Measurements from ENCODE around the gene TRIM63.

TRIM63 gene

DNA sequence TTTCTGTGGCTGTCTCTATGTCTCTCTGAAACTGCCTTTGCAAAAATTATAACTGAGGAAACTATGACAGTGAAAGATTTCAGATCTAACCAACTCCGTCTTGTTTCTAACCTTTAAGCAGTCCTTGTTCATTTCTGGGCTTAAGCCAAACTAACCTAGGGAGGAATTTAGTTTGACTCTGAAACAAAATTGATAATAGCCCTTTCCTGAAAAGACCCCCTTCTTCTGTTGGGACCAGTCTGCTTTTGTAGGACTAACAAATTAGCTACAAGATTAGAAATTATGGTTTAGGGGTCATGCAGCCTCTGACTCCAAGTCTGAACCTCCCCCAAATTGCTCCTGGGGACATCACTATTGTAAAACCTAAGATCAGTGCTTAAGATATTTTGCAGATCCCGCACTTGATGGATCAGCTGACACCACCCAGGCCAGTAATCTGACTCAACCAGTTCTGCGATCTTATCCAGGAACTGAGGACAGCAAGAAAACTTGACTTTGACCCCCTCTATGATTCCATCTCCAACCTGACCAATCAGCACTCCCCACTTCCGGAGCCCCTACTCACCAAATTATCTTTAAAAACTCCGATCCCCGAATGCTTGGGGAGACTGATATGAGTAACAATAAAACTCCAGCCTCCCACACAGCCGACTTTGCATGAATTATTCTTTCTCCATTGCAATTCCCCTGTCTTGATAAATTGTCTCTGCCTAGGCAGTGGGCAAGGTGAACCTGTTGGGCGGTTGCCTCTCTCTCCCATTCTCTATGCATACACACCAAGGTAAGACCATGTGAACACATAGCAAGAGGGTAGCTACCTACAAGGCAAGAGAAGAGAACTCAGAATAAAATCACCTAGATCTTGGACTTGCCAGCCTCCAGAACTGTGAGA, 11.1 kb upstream of the TRIM63 start:
- Histone ChIP-seq H3K4me3 (ENCODE audit: severe bottlenecking) (no peak overlapping the region), H3K27ac (ENCODE audit: poor library complexity, severe bottlenecking) (no peak overlapping the region), H3K27me3 (ENCODE audit: insufficient read depth, poor library complexity, severe bottlenecking) (no peaks in the 10 kb centered on the region), H3K36me3 (ENCODE audit: low read depth) (no peaks in the 10 kb centered on the region), H3K4me1 (ENCODE audit: insufficient read depth, poor library complexity, severe bottlenecking) (no peaks in the 10 kb centered on the region), H3K9me3 (ENCODE audit: severe bottlenecking) (no peaks in the 10 kb centered on the region)
- DNase-seq (ENCODE audit: low spot score), result no peak
- no peak for ATAC-seq (ENCODE audit: low read depth)
- no peak for TF ChIP-seq CTCF (IDR thresholded peaks at IDR 0.05; ENCODE audit: poor library complexity, severe bottlenecking)

DNA sequence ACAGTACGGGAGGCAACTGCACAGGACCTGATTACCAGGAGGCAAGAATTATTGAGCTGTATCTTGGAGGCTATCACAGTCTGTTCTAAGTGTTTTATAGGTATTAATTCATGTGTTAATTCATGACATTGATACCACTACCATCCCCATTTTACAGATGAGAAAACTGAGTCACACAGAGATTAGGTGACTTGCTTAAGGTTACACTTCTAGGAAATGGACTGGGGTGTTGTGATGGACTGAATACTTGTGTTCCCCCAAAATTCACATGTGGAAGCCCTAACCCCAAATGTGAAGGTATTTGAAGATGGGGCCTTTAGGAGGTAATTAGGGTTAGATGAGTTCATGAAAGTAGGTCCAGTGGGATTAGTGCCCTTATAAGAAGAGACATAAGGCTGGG, 10.1 kb upstream of the TRIM63 start:
- no peak overlapping the region for H3K4me3 ChIP-seq (ENCODE audit: severe bottlenecking)
- H3K36me3 ChIP-seq (ENCODE audit: low read depth), result no peaks in the 10 kb centered on the region
- no peak for DNase-seq (ENCODE audit: low spot score)
- TF ChIP-seq CTCF (IDR thresholded peaks at IDR 0.05; ENCODE audit: poor library complexity, severe bottlenecking), result no peak
- no peak for ATAC-seq (ENCODE audit: low read depth)
- H3K27ac ChIP-seq (ENCODE audit: poor library complexity, severe bottlenecking), result no peak overlapping the region
- H3K4me1 ChIP-seq (ENCODE audit: insufficient read depth, poor library complexity, severe bottlenecking), result no peaks in the 10 kb centered on the region
- no peaks in the 10 kb centered on the region for H3K9me3 ChIP-seq (ENCODE audit: severe bottlenecking)
- H3K27me3 ChIP-seq (ENCODE audit: insufficient read depth, poor library complexity, severe bottlenecking), result no peaks in the 10 kb centered on the region

GRCh38 chr1:26075421-26076144, 8.2 kb upstream of the TRIM63 start:
- H3K27ac ChIP-seq (ENCODE audit: poor library complexity, severe bottlenecking), result no peak overlapping the region
- ATAC-seq (ENCODE audit: low read depth), result no peak

GRCh38 chr1:26072305-26072704, 4.9 kb upstream of the TRIM63 start:
- DNase-seq (ENCODE audit: low spot score), result no peak
- no peak for ATAC-seq (ENCODE audit: low read depth)

More at GRCh38 chr1:26075421-26076144, 8.2 kb upstream of the TRIM63 start:
- DNase-seq (ENCODE audit: low spot score), result no peak
- H3K36me3 ChIP-seq (ENCODE audit: low read depth), result no peaks in the 10 kb centered on the region
- no peak overlapping the region for H3K4me3 ChIP-seq (ENCODE audit: severe bottlenecking)
- H3K9me3 ChIP-seq (ENCODE audit: severe bottlenecking), result no peaks in the 10 kb centered on the region
- no peaks in the 10 kb centered on the region for H3K4me1 ChIP-seq (ENCODE audit: insufficient read depth, poor library complexity, severe bottlenecking)
- H3K27me3 ChIP-seq (ENCODE audit: insufficient read depth, poor library complexity, severe bottlenecking), result no peaks in the 10 kb centered on the region
- no peak for TF ChIP-seq CTCF (IDR thresholded peaks at IDR 0.05; ENCODE audit: poor library complexity, severe bottlenecking)

More at GRCh38 chr1:26072305-26072704, 4.9 kb upstream of the TRIM63 start:
- Histone ChIP-seq H3K9me3 (ENCODE audit: severe bottlenecking) (no peaks in the 10 kb centered on the region), H3K27ac (ENCODE audit: poor library complexity, severe bottlenecking) (no peak overlapping the region), H3K4me3 (ENCODE audit: severe bottlenecking) (no peak overlapping the region), H3K27me3 (ENCODE audit: insufficient read depth, poor library complexity, severe bottlenecking) (no peaks in the 10 kb centered on the region), H3K4me1 (ENCODE audit: insufficient read depth, poor library complexity, severe bottlenecking) (no peaks in the 10 kb centered on the region), H3K36me3 (ENCODE audit: low read depth) (no peaks in the 10 kb centered on the region)
- TF ChIP-seq CTCF (IDR thresholded peaks at IDR 0.05; ENCODE audit: poor library complexity, severe bottlenecking), result no peak

All from RWPE2 (cell line).